SK-N-MC (cell line): ENCODE data around the gene CNTFR.
"Not testable (repeated sequence)": the region's sequence is repeated elsewhere in the genome, so short reads cannot be mapped to it uniquely, and the experiment has no call there.

Experiments used
- EZH2 ChIP-seq: fragments of 200-600 bp; sonication (generic); IDR thresholded peaks from one replicate; pipeline ENCODE4 v1.6.1; 2017; ENCODE audit warnings: antibody characterized with exemption
- FOXP2 ChIP-seq: optimal IDR thresholded peaks from 2 replicates; pipeline ENCODE3; 2011; ENCODE audit warnings: mild to moderate bottlenecking, moderate library complexity; ENCODE audit not compliant: insufficient read depth; ENCODE audit errors: extremely low read length, control extremely low read depth
- POLR2AphosphoS5 ChIP-seq: IDR thresholded peaks from 2 replicates; pipeline ENCODE4 v1.6.1; 2012; ENCODE audit warnings: mild to moderate bottlenecking, low read depth, low read length, borderline replicate concordance

DNA sequence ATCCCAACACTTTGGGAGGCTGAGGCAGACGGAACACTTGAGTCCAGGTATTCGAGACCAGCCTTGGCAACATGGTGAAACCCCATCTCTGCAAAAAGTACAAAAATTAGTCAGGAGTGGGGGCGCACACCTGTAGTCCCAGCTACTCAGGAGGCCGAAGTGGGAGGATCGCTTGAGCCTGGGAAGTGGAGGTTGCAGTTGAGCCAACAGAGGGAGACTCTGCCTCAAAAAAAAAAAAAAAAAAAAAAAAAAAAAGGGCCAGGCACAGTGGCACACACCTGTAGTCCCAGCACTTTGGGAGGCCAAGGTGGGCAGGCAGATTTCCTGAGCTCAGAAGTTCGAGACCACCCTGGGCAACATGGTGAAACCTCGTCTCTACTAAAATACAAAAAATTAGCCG is 49.8 kb upstream of the CNTFR start:
- not testable (repeated sequence) for TF ChIP-seq EZH2, POLR2AphosphoS5, FOXP2
